ENCODE data around the gene SLC16A11.
A peak's percentile ranks its signal among the peaks of the same experiment; 100 is the strongest.
"Not testable (repeated sequence)": the region's sequence is repeated elsewhere in the genome, so short reads cannot be mapped to it uniquely, and the experiment has no call there.

The SLC16A11 gene

GRCh38 chr17:7004398-7005253 lies 39.3 kb downstream of the SLC16A11 start:
- peak; percentile 75 for DNase-seq

DNA sequence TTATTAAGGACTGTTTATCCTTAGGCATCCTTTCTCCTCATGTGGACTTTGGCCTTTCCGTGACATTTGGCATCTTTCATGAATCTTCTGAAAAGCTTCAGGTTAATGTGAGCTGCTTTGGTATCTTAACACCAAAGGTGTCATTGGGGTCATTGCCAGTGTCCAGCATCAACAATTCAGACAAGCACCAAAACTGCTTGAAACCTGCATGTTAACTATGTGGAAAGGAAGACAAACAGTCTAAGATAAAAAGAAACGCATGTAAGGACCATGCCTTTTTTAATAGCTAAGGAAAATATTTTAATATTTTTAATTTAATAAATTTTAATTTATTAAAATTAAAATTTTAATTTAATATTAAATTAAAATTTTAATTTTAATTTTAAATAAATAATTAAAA lies 40.1 kb downstream of the SLC16A11 start:
- DNase-seq = no peak

DNA sequence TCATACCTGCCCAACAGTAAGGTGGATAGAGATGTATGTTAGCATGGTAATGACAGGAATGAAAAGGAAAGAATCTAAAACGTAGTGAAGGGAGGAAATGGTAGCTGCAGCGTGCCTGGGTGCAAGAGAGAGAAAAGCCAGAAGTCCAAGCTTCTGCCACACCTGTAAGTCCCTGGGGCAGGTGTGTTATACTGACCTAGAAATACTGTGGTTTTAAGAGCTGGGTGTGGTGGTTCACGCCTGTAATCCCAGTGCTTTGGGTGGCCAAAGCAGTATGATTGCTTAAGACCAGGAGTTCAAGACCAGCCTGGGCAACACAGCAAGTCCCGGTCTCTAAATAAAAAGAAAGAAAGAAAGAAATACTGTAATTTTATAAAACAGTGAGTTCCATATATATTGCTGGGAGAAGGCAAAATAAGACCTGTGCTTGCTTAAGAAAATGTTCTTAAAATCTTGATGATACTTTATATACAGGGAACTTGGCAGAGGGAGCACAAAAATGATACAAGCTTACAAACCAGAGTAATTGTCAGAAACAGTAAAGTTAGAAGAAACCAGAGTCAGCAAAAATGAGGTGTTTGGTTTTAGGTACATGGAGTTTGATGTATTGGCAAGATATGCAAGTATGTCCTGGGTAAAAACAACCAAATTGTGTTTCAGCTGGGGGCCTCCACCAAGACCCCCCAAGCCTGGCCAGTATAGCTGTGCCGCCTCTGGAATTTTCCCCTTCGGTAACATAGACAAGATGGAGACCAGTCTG lies 41.4 kb downstream of the SLC16A11 start:
- DNase-seq = no peak

GRCh38 chr17:7001318-7001961 lies 42.5 kb downstream of the SLC16A11 start:
- DNase-seq = no peak

GRCh38 chr17:6998855-6999508 lies 44.9 kb downstream of the SLC16A11 start:
- DNase-seq = no peak

DNA sequence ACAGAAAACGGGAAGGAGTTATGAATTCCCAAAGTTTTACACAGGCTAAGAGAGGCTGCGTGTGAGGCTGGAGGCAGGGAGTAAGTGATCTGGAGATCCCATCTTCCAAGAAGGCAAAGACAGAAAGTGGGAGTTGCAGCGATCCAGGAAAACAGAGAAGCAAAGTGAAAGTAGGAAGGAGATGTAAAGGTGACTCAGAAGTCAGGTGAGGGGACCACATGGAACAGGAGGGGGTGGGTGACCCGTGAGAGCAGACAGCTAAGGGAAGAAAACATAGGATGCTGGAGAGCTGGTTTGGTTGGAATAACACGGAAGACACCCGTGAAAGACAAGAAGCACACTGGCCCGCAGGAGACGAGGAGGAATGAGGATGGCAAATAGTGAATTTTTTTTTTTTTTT lies 46.7 kb downstream of the SLC16A11 start:
- no peak for DNase-seq

- DNase-seq = no peak
Measured at GRCh38 chr17:6996256-6997011, 47.5 kb downstream of the SLC16A11 start.

DNA sequence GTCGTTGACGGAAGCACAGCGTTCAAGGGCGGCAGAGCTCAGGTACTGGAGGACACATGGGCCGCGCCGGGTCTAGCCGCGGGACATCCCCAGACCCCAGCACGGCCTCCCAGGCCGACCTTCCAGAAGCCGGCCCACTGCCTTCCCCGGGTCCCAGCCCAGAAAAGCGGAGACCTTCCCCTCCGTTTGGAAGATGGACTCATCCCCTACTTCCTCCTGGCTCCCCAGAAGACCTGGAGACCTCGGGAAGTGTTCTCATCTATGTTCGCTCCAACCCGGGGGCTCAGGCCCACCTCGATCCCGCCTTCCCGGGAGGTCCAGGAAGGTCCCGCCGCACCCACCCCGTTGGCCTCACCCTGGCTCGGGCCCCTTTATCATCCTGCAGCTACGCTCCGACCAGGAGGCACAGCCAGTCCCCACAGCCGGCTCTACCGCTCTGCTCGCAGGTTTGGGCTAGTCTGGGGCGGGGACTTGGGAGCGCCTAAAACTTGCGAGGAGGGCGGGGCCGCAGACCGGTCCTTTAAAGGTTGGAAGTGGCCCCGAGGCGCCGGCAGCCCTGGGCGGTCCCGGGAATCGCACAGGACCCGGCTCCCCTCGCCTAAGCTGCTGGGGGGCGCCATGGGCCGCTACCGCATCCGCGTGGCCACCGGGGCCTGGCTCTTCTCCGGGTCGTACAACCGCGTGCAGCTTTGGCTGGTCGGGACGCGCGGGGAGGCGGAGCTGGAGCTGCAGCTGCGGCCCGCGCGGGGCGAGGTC lies 48.2 kb downstream of the SLC16A11 start, which contains the start of gene ALOX12:
Gene ALOX12, plus strand, starts transcription at position 550 of the 756 bp plus-strand sequence. Its CDS starts 69 bp downstream, at position 619.
- no peak for DNase-seq

DNA sequence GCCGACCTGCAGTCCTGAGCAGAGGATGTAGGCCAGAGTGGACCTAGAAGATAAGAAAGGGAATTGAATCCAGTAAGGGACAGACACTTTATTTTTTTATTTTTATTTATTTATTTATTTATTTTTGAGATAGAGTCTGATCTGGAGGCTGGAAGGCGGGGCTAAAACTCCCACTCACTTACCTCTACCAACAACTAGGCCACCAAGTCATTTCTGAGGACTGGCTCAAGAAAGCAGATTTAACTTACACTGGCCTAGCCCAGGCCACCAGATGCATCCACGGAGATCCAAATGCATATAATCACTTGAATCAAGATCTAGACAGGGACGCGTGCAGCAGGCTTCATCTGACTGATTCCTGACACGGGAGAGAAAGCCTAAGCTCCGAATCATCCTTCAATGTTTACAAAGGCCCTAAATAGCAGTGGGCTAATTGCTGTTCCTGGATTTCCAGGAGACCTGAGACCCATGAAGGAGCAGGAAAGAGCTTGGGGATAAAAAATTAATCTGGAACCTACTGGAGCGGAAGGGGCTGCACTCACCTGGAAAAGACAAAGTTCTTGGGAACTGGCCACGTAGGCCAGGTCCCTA lies 49.1 kb downstream of the SLC16A11 start:
- DNase-seq = no peak

DNA sequence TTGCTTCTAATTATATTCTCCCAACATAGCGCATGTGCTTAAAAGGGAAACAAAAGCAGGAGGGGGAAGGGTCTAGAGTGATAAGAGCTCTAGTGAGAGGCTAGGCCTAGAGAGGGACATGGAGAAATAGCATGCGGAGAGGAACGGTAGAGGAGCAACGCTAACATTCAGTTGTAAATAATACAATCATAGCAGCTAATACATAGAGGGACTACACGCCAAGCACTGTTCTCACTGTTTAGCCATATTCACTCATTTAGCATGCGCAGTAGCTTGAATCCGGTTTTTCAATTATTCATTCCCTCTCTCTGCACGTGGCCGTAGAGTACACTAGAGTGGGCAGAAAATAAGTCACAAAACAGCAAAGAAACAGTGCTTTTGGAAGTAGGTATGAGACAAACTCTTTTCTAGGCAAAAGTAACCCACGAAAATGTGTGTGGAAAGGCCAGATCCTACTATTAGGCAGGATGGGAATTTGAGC lies 49.7 kb downstream of the SLC16A11 start:
- no peak for DNase-seq

- DNase-seq = not testable (repeated sequence)
Measured at GRCh38 chr17:6993613-6994056, 50.3 kb downstream of the SLC16A11 start.
